NCI-H82 (cell line): ENCODE data around the gene NLRC4.
"Not testable (repeated sequence)": the region's sequence is repeated elsewhere in the genome, so short reads cannot be mapped to it uniquely, and the experiment has no call there.

ENCODE experiments used
- DNase-seq: peaks from one replicate; lab custom pipeline; 2025; lab: John Stamatoyannopoulos, UW

NLRC4 gene

DNA sequence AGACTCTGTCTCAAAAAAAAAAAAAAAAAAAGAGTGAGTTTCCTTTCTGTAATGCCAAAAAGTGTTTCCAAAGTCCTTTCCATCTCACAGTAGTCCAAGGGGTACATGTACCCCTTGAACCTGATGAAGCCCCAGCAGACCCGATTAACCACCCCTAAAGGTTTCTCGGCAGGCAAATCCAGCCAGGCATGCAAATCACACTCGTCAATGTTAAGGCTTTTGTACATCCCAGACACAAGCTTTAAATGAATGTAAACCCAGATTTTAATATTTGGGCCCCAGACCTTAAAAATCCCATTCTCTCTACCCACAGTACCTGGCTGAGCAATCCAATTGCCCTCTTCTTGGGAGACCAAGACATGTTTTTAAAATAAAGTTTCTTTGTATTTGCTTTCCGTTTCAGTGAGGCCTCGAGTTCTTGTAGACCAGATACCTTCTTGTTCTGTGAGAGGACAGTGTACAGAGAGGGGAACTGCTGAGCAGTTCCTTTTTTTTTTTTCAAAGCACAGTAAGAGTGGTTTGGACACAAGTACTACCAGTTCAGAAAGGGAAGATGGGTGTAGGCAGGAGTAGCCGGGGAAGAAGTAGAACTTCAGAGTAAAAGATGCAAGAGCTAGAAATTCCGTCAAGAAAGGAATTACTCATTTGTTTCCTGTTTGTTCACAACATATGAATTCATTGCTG is at the start of gene NLRC4:
Gene NLRC4 (minus strand): TSS at position 465 of the 684 bp plus-strand sequence. CDS start 8,111 bp downstream, outside the sequence.
- DNase-seq, result no peak

GRCh38 chr2:32310577-32310976 is 45.9 kb upstream of the NLRC4 start:
- DNase-seq, result no peak

GRCh38 chr2:32293966-32294562 is 29.4 kb upstream of the NLRC4 start:
- not testable (repeated sequence) for DNase-seq

- DNase-seq, result not testable (repeated sequence)
Observed at GRCh38 chr2:32293493-32293892, 28.8 kb upstream of the NLRC4 start.

- DNase-seq, result no peak
Observed at GRCh38 chr2:32291746-32292145, 27.1 kb upstream of the NLRC4 start.

DNA sequence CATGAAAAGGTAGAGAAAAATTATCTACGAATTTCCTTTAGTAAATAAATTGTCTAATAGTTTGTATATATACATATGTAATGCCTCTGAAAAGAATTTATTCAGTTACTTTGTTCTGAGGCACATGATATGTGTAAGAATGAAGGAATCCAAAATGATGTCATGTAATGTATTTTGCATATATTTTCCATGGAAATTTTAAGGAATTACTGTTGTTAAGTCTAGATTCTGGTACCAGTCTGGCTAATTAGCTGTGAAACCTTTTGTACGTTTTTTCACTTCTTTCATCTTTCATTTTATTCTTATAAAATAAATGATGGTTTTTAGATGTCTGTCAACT is 25.3 kb upstream of the NLRC4 start:
- no peak for DNase-seq

DNA sequence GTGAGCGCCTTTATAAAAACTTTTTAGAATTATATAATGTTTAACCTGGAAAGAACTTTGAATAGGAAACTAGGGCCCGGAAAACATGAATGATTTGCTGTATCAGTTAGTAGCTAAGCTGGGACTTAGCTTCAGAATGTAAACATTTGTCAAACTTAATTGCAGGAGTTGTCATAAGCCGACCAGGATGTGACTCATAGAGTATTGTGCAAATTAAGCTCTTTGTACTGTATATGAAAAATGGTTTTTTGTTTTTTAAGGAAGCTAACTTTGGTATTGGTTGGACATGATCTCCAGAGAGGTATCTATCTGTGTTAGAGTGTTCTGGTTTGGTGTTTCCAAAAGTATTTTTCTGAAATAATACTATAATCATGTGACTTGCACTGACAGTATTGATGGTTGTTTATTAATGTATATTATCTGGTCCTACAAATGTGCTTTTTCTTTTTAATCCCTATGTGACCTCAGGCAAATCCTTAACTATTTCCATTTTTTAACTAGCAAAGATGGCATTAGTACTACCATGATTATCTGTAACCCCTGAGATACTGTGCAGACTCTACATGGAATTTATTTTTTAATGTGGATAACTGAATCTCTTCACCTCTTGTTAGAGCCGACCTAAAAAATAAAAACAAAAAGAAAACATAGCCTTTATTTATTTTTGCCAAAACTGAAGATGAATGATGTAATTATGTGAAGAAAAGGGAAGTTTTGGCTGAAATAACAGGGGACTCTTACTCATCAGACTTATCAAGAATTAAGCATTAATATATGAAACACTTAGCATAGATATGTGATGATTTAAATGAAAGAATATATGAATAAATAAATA is 24.7 kb upstream of the NLRC4 start:
- DNase-seq, result no peak

DNA sequence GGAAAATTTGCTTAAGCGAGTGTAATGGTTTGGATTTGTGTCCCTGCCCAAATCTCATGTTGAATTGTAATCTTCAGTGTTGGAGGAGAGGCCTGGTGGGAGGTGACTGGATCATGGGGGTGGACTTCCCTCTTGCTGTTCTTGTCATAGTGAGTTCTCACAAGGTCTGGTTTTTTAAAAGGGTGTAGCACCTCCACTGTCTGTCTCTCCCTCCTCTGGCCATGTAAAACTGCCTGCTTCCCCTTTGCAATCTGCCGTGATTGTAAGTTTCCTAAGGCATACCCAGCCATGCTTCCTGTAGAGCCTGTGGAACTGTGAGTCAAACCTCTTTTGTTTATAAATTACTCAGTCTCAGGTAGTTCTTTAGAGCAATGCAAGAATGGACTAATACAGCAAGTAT is 19.6 kb upstream of the NLRC4 start:
- no peak for DNase-seq

- DNase-seq, result no peak
Observed at GRCh38 chr2:32278478-32278853, 13.8 kb upstream of the NLRC4 start.

DNA sequence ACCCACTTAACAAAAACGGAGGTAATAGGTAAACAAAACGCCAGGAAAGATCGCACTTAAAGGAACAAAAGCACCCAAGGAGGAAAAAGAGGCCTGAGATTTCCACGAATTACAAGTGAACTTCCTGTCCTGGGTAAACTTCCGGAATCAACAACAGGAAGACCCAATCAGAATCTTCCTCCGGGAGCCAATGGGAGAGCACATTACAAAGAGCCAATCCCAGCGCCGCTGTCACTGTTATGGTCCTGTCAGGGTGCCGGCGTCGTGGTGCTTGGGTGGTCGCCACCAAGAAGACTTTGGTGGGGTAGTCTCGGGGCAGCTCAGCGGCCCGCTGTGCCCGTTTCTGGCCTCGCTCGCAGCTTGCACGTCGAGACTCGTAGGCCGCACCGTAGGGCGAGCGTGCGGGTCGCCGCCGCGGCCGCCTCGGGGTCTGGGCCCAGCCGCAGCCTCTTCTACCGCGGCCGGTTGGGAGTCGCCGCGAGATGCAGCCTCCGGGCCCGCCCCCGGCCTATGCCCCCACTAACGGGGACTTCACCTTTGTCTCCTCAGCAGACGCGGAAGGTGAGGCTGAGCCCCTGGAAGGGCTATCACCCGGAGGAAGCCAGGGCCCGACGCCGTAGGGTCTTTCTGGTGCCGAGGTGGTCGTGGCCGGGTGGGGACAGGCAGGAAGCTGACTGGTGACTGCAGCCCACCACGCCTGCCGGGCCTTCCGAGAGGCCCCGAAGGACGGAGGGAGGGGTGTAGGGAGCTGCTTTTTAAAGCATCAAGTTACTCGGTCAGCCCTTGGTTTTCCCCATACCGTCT is 13.2 kb upstream of the NLRC4 start, which contains the start of gene YIPF4:
Gene YIPF4 (plus strand): TSS at position 231 of the 804 bp plus-strand sequence. CDS start 252 bp downstream, at position 483.
- peak; percentile 96 for DNase-seq

GRCh38 chr2:32277363-32277673 is 12.6 kb upstream of the NLRC4 start:
- DNase-seq, result no peak

GRCh38 chr2:32275790-32276189 is 11.1 kb upstream of the NLRC4 start:
- DNase-seq, result not testable (repeated sequence)

GRCh38 chr2:32274289-32274688 is 9.6 kb upstream of the NLRC4 start:
- no peak for DNase-seq

- DNase-seq, result no peak
Observed at GRCh38 chr2:32272279-32272678, 7.6 kb upstream of the NLRC4 start.

- DNase-seq, result no peak
Observed at GRCh38 chr2:32271063-32271462, 6.4 kb upstream of the NLRC4 start.

DNA sequence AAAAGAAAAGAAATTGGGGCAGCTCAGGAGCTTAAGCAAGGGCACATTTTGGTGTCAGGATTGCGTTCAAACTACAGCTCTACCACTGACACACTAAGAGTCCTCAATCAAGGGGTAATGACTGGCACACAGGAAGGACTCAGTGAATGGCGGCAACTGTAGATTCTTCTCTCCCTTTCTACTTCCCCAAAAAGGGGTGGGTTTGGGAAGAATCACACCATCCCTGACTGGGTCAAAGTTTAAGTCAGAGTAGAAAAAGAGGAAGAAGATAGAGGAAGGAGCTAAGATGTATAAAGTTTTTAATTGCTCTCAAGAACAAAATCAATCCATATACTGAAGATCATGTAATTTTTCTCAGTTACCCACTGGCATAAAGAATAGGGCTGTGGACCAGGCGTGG is 2.6 kb downstream of the NLRC4 start:
- DNase-seq, result no peak

DNA sequence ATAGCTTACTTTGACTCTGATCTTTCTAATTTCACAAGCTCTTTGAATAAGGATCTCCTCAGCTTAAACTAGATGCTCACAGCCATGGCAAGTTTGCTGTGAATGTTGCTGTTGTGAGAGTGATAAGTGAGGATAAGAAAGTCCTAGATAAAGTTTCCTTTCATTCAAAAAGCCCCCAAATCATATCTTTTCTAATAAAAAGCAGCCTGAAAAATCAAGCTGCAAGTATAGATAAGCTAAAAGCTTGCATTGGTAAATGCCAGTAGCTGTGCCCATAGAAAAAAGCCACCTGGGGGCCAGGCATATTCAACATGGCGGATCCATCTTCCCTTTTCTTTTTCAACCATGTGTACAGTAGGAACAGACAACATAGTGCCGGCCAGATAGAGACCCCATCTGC is 4.3 kb downstream of the NLRC4 start:
- no peak for DNase-seq

DNA sequence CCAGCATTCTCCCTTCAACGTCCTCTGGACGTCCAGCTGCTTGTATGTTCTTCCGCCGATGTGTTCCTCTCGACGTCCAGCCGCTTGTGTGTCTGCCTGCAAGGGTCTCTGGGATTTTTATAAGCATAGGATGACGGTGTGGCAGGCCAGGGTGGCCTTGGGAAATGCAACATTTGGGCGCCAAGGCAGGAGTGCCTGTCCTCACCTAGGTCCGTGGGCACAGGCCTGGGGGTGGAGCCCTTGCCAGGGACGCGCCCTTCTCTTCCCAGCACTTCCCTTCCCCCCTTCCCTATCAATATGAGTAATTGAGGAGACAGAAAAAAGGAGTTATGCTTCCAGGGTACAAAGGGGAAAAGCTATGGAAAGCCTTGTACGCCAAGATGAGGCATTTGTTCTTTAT is 6.4 kb downstream of the NLRC4 start:
- no peak for DNase-seq

DNA sequence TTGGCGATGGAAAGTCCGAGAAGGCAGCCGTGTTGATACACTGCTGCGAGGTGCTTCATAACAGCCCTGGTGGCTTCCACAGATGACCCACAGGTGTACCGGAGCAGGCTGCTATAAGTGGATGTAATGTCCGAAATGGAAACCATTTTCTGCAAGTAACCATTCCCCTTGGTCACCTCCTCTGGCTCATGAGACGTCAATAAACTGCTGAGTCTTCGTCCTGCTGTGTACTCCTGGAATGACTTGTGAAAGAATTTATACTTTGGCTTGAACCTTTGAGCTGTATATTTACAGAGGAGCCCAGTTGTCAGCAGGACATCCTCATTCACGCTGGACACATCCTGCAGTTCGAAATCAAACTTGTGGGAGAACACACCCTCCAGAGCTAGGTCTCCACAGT is 14.4 kb downstream of the NLRC4 start:
- DNase-seq, result no peak

GRCh38 chr2:32249731-32250236 is 14.9 kb downstream of the NLRC4 start:
- no peak for DNase-seq

- DNase-seq, result no peak
Observed at GRCh38 chr2:32248299-32248698, 16.4 kb downstream of the NLRC4 start.

DNA sequence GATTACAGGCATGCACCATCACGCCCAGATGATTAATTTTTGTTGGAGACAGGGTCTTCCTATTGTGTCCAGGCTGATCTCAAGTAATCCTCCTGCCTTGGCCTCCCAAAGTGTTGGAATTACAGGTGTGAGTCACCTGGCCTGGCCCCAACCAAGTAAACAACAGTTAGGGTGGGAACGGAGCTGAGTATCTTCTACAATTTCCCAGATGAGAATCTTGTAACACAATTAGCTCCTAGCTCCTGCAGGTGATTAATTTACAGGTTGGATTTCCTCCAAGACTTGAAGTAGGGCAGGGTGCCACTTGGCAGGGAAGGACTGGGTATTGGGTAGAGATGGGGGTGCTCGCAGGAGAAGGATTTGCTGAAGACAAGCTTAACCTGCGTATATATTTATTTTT is 17.8 kb downstream of the NLRC4 start:
- no peak for DNase-seq
